ENCODE measurements around the gene MOB2. TPM values are rescaled to one million over a fixed set of nuclear protein-coding genes. Genes with fewer than 3 reads are reported as not detected.

The MOB2 gene
- total and polyA plus RNA-seq, 2 of the 13 experiments (the other 11 are each of a cell fraction or from before 2014, with no cell fraction given) = 21.8 to 27.7 TPM

- TF ChIP-seq KDM3A (CRISPR knock-in tag; IDR thresholded peaks at IDR 0.05; ENCODE audit: low read depth) (no peak), SMAD9 (CRISPR knock-in tag; IDR thresholded peaks at IDR 0.05) (no peak), ZKSCAN5 (CRISPR knock-in tag; IDR thresholded peaks at IDR 0.05) (no peak), ZBTB26 (CRISPR knock-in tag; IDR thresholded peaks at IDR 0.05; ENCODE audit: borderline replicate concordance) (no peak)
Observed at GRCh38 chr11:1479678-1480118, 6.9 kb downstream of the MOB2 start (continued).

- ATAC-seq (no peak), FAIRE-seq (no peak), DNase-seq (ENCODE audit: low spot score) (no peak)
- ChIA-PET POLR2A (no interaction called here), CTCF (ENCODE audit: low intra/inter-chr PET ratio, low total read pairs) (no interaction called here)
- intact Hi-C loops (cut with micrococcal nuclease; ENCODE audit: unreplicated experiment) = no loop called here
- Histone ChIP-seq H3K27me3 (ENCODE audit: control insufficient read depth in 1 of 2, insufficient read depth in 2 of 2, low read length in 2 of 2) (no peaks in the 10 kb centered on the region), H3K79me2 (ENCODE audit: insufficient read depth, low read length) (no peaks in the 10 kb centered on the region), H3K36me3 (replicated peaks in 1 of 2; ENCODE audit: control insufficient read depth in 1 of 2, insufficient read depth in 2 of 2, low read length in 2 of 2) (peaks cover 14 to 29% of the 10 kb centered on the region in 2 experiments; a peak in 4 of 5 replicates), H2AFZ (ENCODE audit: low read length) (no peak overlapping the region), H3K9ac (ENCODE audit: insufficient read depth, low read depth, low read length) (no peak overlapping the region), H3K4me1 (ENCODE audit: insufficient read depth, low read length) (no peaks in the 10 kb centered on the region), H3K27ac (ENCODE audit: extremely low read length, insufficient read depth, low read length) (no peak overlapping the region), H3K4me3 (replicated peaks in 1 of 3; ENCODE audit: insufficient read depth in 1 of 3, low read depth in 2 of 3, low read length in 3 of 3) (no peak overlapping the region), H3K4me2 (ENCODE audit: low read depth, low read length) (no peak overlapping the region), H4K20me1 (ENCODE audit: insufficient read depth, low read length) (peaks cover 2% of the 10 kb centered on the region; the same call in 1 of the 2 replicates), H3K9me3 (ENCODE audit: low read length) (no peaks in the 10 kb centered on the region)
- no TSS peak for BruUV-seq (replicated peaks)
- TF ChIP-seq THAP8 (CRISPR knock-in tag; IDR thresholded peaks at IDR 0.05; ENCODE audit: borderline replicate concordance) (no peak), SIN3B (IDR thresholded peaks at IDR 0.05; ENCODE audit: low read length) (no peak), ZNF232 (CRISPR knock-in tag; IDR thresholded peaks at IDR 0.05; ENCODE audit: borderline replicate concordance) (no peak), EZH2 (conservative IDR thresholded peaks at IDR 0.05; ENCODE audit: low read depth, low read length) (no peak), ELF1 (CRISPR knock-in tag; IDR thresholded peaks at IDR 0.05) (no peak), ZBTB10 (CRISPR knock-in tag; IDR thresholded peaks at IDR 0.05; ENCODE audit: borderline replicate concordance) (no peak), PHB2 (IDR thresholded peaks at IDR 0.05; ENCODE audit: partially characterized antibody) (no peak), ZFYVE20 (CRISPR knock-in tag; IDR thresholded peaks at IDR 0.05; ENCODE audit: borderline replicate concordance, low read depth) (no peak), NCOR1 (IDR thresholded peaks at IDR 0.05; ENCODE audit: borderline replicate concordance, low read length) (no peak), GLMP (CRISPR knock-in tag; IDR thresholded peaks at IDR 0.05; ENCODE audit: borderline replicate concordance) (no peak), HDAC6 (IDR thresholded peaks at IDR 0.05; ENCODE audit: low read depth, low read length) (no peak), MIER2 (CRISPR knock-in tag; IDR thresholded peaks at IDR 0.05) (no peak), TBP (CRISPR knock-in tag; IDR thresholded peaks at IDR 0.05) (no peak), TOPORS (CRISPR knock-in tag; IDR thresholded peaks at IDR 0.05) (no peak), YEATS2 (CRISPR knock-in tag; IDR thresholded peaks at IDR 0.05; ENCODE audit: borderline replicate concordance) (no peak)
- WGBS (ENCODE audit: low lambda C conversion rate) = 96% methylated on average over 8 of the region's 9 CpGs
- in situ Hi-C loops (cut with HindIII; ENCODE audit: extremely low pct_ligation_motif_present, low pct_unique_long_range_greater_than_20kb) = no loop called here
Observed at GRCh38 chr11:1479006-1479677, 7.4 kb downstream of the MOB2 start.
